ENCODE data around the gene PPP3CB. TPM values are rescaled to one million over a fixed set of nuclear protein-coding genes. Genes with fewer than 3 reads are reported as not detected.

PPP3CB gene
- total RNA-seq, 1 donor from 2014 or later, result 29.2 TPM

GRCh38 chr10:73388228-73388627, 107.6 kb downstream of the PPP3CB start:
- H3K27ac Mint-ChIP-seq (ENCODE audit: unreplicated experiment), result no peak overlapping the region
- Histone ChIP-seq H2AFZ (ENCODE audit: low read depth, low read length) (no peak overlapping the region), H4K20me1 (ENCODE audit: insufficient read depth, low read length) (peaks cover 16% of the 10 kb centered on the region), H3K4me2 (ENCODE audit: low read length) (no peak overlapping the region), H3K27me3 (ENCODE audit: insufficient read depth, low read length) (no peaks in the 10 kb centered on the region), H3K4me1 (ENCODE audit: insufficient read depth, low read length) (no peaks in the 10 kb centered on the region), H3K4me3 (ENCODE audit: insufficient read depth, low read depth, low read length) (no peak overlapping the region), H3K27ac (ENCODE audit: low read depth, low read length) (no peak overlapping the region), H3K36me3 (ENCODE audit: insufficient read depth, low read length) (peaks cover 23% of the 10 kb centered on the region), H3K9ac (ENCODE audit: low read length) (no peak overlapping the region), H3K79me2 (ENCODE audit: insufficient read depth, low read length) (no peaks in the 10 kb centered on the region), H3K9me3 (ENCODE audit: insufficient read depth, low read depth, low read length) (no peaks in the 10 kb centered on the region)
- no peak for FAIRE-seq
- no peak for DNase-seq (ENCODE audit: low read depth)
- TF ChIP-seq CTCF (IDR thresholded peaks at IDR 0.05; ENCODE audit: insufficient read depth, low read depth, low read length) (no peak), EZH2 (IDR thresholded peaks at IDR 0.05; ENCODE audit: insufficient read depth, low read length) (no peak)
- H3K9me3 Mint-ChIP-seq (ENCODE audit: unreplicated experiment), result no peaks in the 10 kb centered on the region
- H3K4me1 Mint-ChIP-seq (ENCODE audit: low read depth, unreplicated experiment), result no peaks in the 10 kb centered on the region
- H3K4me3 Mint-ChIP-seq (ENCODE audit: unreplicated experiment), result no peak overlapping the region
- peaks cover 13% of the 10 kb centered on the region for H3K36me3 Mint-ChIP-seq (ENCODE audit: low read depth, unreplicated experiment)
- H3K27me3 Mint-ChIP-seq (ENCODE audit: low read depth, unreplicated experiment), result no peaks in the 10 kb centered on the region

- no peaks in the 10 kb centered on the region for H3K27me3 ChIP-seq (ENCODE audit: insufficient read depth, low read length)
- Mint-ChIP-seq H3K27me3 (ENCODE audit: low read depth, unreplicated experiment) (no peaks in the 10 kb centered on the region), H3K27ac (ENCODE audit: unreplicated experiment) (no peak overlapping the region), H3K4me3 (ENCODE audit: unreplicated experiment) (no peak overlapping the region), H3K9me3 (ENCODE audit: unreplicated experiment) (no peaks in the 10 kb centered on the region), H3K4me1 (ENCODE audit: low read depth, unreplicated experiment) (no peaks in the 10 kb centered on the region), H3K36me3 (ENCODE audit: low read depth, unreplicated experiment) (peaks cover 14% of the 10 kb centered on the region)
- H3K4me3 ChIP-seq (ENCODE audit: insufficient read depth, low read depth, low read length), result no peak overlapping the region
- TF ChIP-seq EZH2 (IDR thresholded peaks at IDR 0.05; ENCODE audit: insufficient read depth, low read length) (no peak), CTCF (IDR thresholded peaks at IDR 0.05; ENCODE audit: insufficient read depth, low read depth, low read length) (no peak)
- no peak overlapping the region for H3K4me2 ChIP-seq (ENCODE audit: low read length)
- DNase-seq (ENCODE audit: low read depth), result no peak
- H3K36me3 ChIP-seq (ENCODE audit: insufficient read depth, low read length), result peaks cover 33% of the 10 kb centered on the region
- no peak overlapping the region for H2AFZ ChIP-seq (ENCODE audit: low read depth, low read length)
- no peaks in the 10 kb centered on the region for H3K4me1 ChIP-seq (ENCODE audit: insufficient read depth, low read length)
- no peak overlapping the region for H3K27ac ChIP-seq (ENCODE audit: low read depth, low read length)
- no peak for FAIRE-seq
- peaks cover 14% of the 10 kb centered on the region for H4K20me1 ChIP-seq (ENCODE audit: insufficient read depth, low read length)
- no peaks in the 10 kb centered on the region for H3K9me3 ChIP-seq (ENCODE audit: insufficient read depth, low read depth, low read length)
- H3K79me2 ChIP-seq (ENCODE audit: insufficient read depth, low read length), result no peaks in the 10 kb centered on the region
- H3K9ac ChIP-seq (ENCODE audit: low read length), result no peak overlapping the region
These were observed 109.2 kb downstream of the PPP3CB start for GRCh38 chr10:73386583-73386982.

Other genes with a start within 250 kb of the PPP3CB start
- 18.9 and 23.3 TPM in 2 replicates for gene DNAJC9, start 248.8 kb downstream of the PPP3CB start, total RNA-seq
- gene MRPS16, start 243.4 kb downstream of the PPP3CB start, total RNA-seq, result 57.5 and 67.0 TPM in 2 replicates
- gene CFAP70, start 137.2 kb downstream of the PPP3CB start, total RNA-seq, result 1.2 and 1.3 TPM in 2 replicates
- 74.7 and 79.6 TPM in 2 replicates for gene ANXA7, start 82.0 kb downstream of the PPP3CB start, total RNA-seq
- gene MSS51, start 62.5 kb downstream of the PPP3CB start, total RNA-seq, result 0.87 and 1.1 TPM in 2 replicates
- 70.4 and 85.9 TPM in 2 replicates for gene USP54, start 95.3 kb upstream of the PPP3CB start, total RNA-seq
- gene MYOZ1, start 145.4 kb upstream of the PPP3CB start, total RNA-seq, result 2.2 TPM in 2 replicates
- 1.0 and 1.2 TPM in 2 replicates for gene SYNPO2L, start 160.0 kb upstream of the PPP3CB start, total RNA-seq
- 3.4 and 5.1 TPM in 2 replicates for gene AGAP5, start 202.1 kb upstream of the PPP3CB start, total RNA-seq
- 96.1 and 99.0 TPM in 2 replicates for gene SEC24C, start 248.3 kb upstream of the PPP3CB start, total RNA-seq